K562 (cell line): ENCODE data around the gene ZNF276. TPM values are rescaled to one million over a fixed set of nuclear protein-coding genes. Genes with fewer than 3 reads are reported as not detected.
A peak's percentile ranks its signal among the peaks of the same experiment; 100 is the strongest.

Experiments used
- ATAC-seq: fragments of 200-7000 bp; cut with Tn5 transposase; 3 replicates; pipeline ENCODE4 v1.9.1; 2020; ENCODE audit warnings: moderate library complexity
- BruUV-seq: library from RNA; stranded (reverse); fragments of 400-500 nt; replicated peaks from 2 replicates; lab custom pipeline; 2021; lab: Mats Ljungman, UMichigan
- CTCF ChIA-PET: fragments of 300-600 bp; formaldehyde crosslinking; extraction: SDS; loops from one replicate; lab custom pipeline; 2021; ENCODE audit warnings: low intra/inter-chr PET ratio; lab: Yijun Ruan, JAX
- POLR2A ChIA-PET: fragments of 300-600, 350-650 bp; sonication (Branson Sonifier 250); formaldehyde crosslinking; extraction: SDS; loops from one replicate; lab custom pipeline; 2021; ENCODE audit warnings: antibody characterized with exemption, inconsistent platforms; lab: Yijun Ruan, JAX
- DNase-seq, 4 experiments: peaks; one replicate each; pipeline versions ENCODE4 v3.0.0 to v3.0.0-alpha.2; 2011 to 2018; ENCODE audit warnings: low spot score in 3 of 4, mixed read lengths in 3 of 4; ENCODE audit errors: extremely low read depth in 1 of 4
- FAIRE-seq: peaks from 2 replicates; lab custom pipeline; 2011; peaks lifted over from hg19 to GRCh38; lab: Jason Lieb, UNC
- H2AFZ ChIP-seq: 2 replicates; pipeline ENCODE4 v1.6.0; 2011; ENCODE audit warnings: low read depth, low read length, control low read depth, inconsistent platforms
- H3K27ac ChIP-seq: fragments of 200-600 bp; 3 replicates; pipeline ENCODE4 v1.8.0; 2011; ENCODE audit warnings: low read depth, mild to moderate bottlenecking, control low read depth, inconsistent platforms, low read length, moderate library complexity, mixed read lengths; ENCODE audit errors: extremely low read depth
- H3K27me3 ChIP-seq, 2 experiments: fragments of 300-600 bp in 1 of 2; 2 replicates in 1 of 2; 3 replicates in 1 of 2; pipeline versions ENCODE4 v1.6.0 to v1.8.0; 2011; ENCODE audit warnings: inconsistent platforms in 2 of 2, low read length in 2 of 2, mild to moderate bottlenecking in 1 of 2, mixed read lengths in 1 of 2, moderate library complexity in 1 of 2; ENCODE audit not compliant: control insufficient read depth in 2 of 2, insufficient read depth in 2 of 2
- H3K36me3 ChIP-seq: fragments of 300-600 bp; 3 replicates; pipeline ENCODE4 v1.8.0; 2011; ENCODE audit warnings: mild to moderate bottlenecking, low read length, inconsistent platforms; ENCODE audit not compliant: control insufficient read depth, insufficient read depth
- H3K4me1 ChIP-seq, 2 experiments: fragments of 200-600 bp in 1 of 2; replicated peaks in 1 of 2; 2 replicates in 1 of 2; 3 replicates in 1 of 2; pipeline versions ENCODE4 v1.5.1 to v1.8.0; 2011; ENCODE audit warnings: inconsistent platforms in 2 of 2, low read length in 2 of 2, mild to moderate bottlenecking in 1 of 2, mixed read lengths in 1 of 2, moderate library complexity in 1 of 2; ENCODE audit not compliant: control insufficient read depth in 2 of 2, insufficient read depth in 2 of 2
- H3K4me2 ChIP-seq: 2 replicates; pipeline ENCODE4 v1.6.1; 2011; ENCODE audit warnings: low read length, control low read depth, inconsistent platforms, mixed read lengths; ENCODE audit not compliant: insufficient read depth
- H3K4me3 ChIP-seq: fragments of 200-600 bp; sonication (generic), shearing (Covaris generic); 2 replicates; pipeline ENCODE4 v1.5.1; 2016; ENCODE audit warnings: control low read depth, inconsistent platforms
- H3K79me2 ChIP-seq: fragments of 200-600 bp; 3 replicates; pipeline ENCODE4 v1.8.0; 2011; ENCODE audit warnings: low read length, inconsistent platforms; ENCODE audit not compliant: control insufficient read depth, insufficient read depth
- H3K9ac ChIP-seq, 2 experiments: 2 replicates each; pipeline versions ENCODE4 v1.6.0 to v1.6.1; 2011; ENCODE audit warnings: low read depth in 2 of 2, low read length in 2 of 2, control low read depth in 1 of 2, inconsistent platforms in 1 of 2, mild to moderate bottlenecking in 1 of 2, mixed read lengths in 1 of 2; ENCODE audit not compliant: insufficient read depth in 1 of 2
- H3K9me1 ChIP-seq: one replicate; pipeline ENCODE4 v1.6.0; 2011; ENCODE audit warnings: inconsistent platforms, mild to moderate bottlenecking, low read length, moderate library complexity; ENCODE audit not compliant: control insufficient read depth, insufficient read depth
- H3K9me3 ChIP-seq: replicated peaks from 2 replicates; pipeline ENCODE4 v1.5.1; 2011; ENCODE audit warnings: low read depth, low read length, inconsistent platforms; ENCODE audit not compliant: control insufficient read depth, insufficient read depth
- H4K20me1 ChIP-seq: replicated peaks from 2 replicates; pipeline ENCODE4 v1.6.1; 2011; ENCODE audit warnings: low read length, inconsistent platforms, mixed read lengths; ENCODE audit not compliant: control insufficient read depth, insufficient read depth
- GTF2E2 ChIP-seq: fragments of 200-800 bp; sonication (Bioruptor generic); IDR thresholded peaks from 2 replicates; pipeline ENCODE4 v1.6.1; 2016; ENCODE audit warnings: missing genetic modification characterization, missing compliant biosample characterization
- HMGN3 ChIP-seq: IDR thresholded peaks from 2 replicates; pipeline ENCODE4 v1.6.1; 2011; ENCODE audit warnings: borderline replicate concordance, low read depth, mild to moderate bottlenecking, mixed read lengths, low read length; ENCODE audit not compliant: insufficient read length; ENCODE audit errors: extremely low read depth
- HNRNPL ChIP-seq: fragments of 200-400 bp; formaldehyde crosslinking; IDR thresholded peaks from 2 replicates; pipeline ENCODE4 v1.6.1; 2017; ENCODE audit warnings: low read depth, mild to moderate bottlenecking, low read length
- PHB2 ChIP-seq: fragments of 450-650 bp; IDR thresholded peaks from 2 replicates; pipeline ENCODE4 v1.6.1; 2017; ENCODE audit warnings: low read depth
- POLR2G ChIP-seq: fragments of 200-400 bp; formaldehyde crosslinking; IDR thresholded peaks from 2 replicates; pipeline ENCODE4 v1.6.1; 2017; ENCODE audit warnings: low read depth, mild to moderate bottlenecking, antibody characterized with exemption, low read length, moderate library complexity
- PTBP1 ChIP-seq: fragments of 200-400 bp; formaldehyde crosslinking; IDR thresholded peaks from 2 replicates; pipeline ENCODE4 v1.6.1; 2017; ENCODE audit warnings: low read depth, low read length
- RBFOX2 ChIP-seq: fragments of 200-400 bp; formaldehyde crosslinking; IDR thresholded peaks from 2 replicates; pipeline ENCODE4 v1.6.1; 2017; ENCODE audit warnings: low read depth, mild to moderate bottlenecking, low read length, moderate library complexity
- SRSF7 ChIP-seq: fragments of 200-400 bp; formaldehyde crosslinking; optimal IDR thresholded peaks from 2 replicates; pipeline ENCODE3; 2017; ENCODE audit warnings: mild to moderate bottlenecking, low read depth, low read length
- U2AF1 ChIP-seq: fragments of 200-400 bp; formaldehyde crosslinking; optimal IDR thresholded peaks from 2 replicates; pipeline ENCODE3; 2017; ENCODE audit warnings: mild to moderate bottlenecking, low read depth, low read length, moderate library complexity
- XRCC5 ChIP-seq: fragments of 200-400 bp; formaldehyde crosslinking; IDR thresholded peaks from 2 replicates; pipeline ENCODE4 v1.6.1; 2017; ENCODE audit warnings: low read depth, mild to moderate bottlenecking, low read length
- WGBS: fragments of 100-300 bp; shearing (Covaris generic); methylation state at CpG from one replicate; pipeline ENCODE4 v1.1.6; 2016; ENCODE audit warnings: low coverage, mixed read lengths; ENCODE audit not compliant: insufficient coverage; ENCODE audit errors: missing lambda C conversion rate; 5-methylcytosine and 5-hydroxymethylcytosine counted together
- in situ Hi-C: fragments of 300-500 bp; cut with MboI; formaldehyde crosslinking; loops from 4 replicates; pipeline ENCODE4 v1.15.0; 2018; ENCODE audit warnings: inconsistent platforms, mixed read lengths
- intact Hi-C: fragments of 100-400 bp; cut with micrococcal nuclease; formaldehyde crosslinking; loops from 2 replicates; pipeline ENCODE4 v1.14.2; 2022
- polyA plus RNA-seq, 8 experiments: library from polyadenylated mRNA; depleted of rRNA in 4 of 8; stranded (reverse) in 5 of 8; unstranded in 3 of 8; fragments of >200 nt; fragmentation: Nextera tagmentation in 2 of 8; fragmentation: Illumina TruSeq in 1 of 8; extraction: Ambion mirVana in 2 of 8; extraction: Trizol in 1 of 8; gene quantifications; 2 replicates each; pipeline versions ENCODE4 v1.2.1 to v1.2.3, GENCODE V29; 2011 to 2014; ENCODE audit warnings: inconsistent platforms in 1 of 8, missing spikeins in 1 of 8
- total RNA-seq, 7 experiments: library from RNA; depleted of rRNA in 6 of 7; stranded (reverse); fragments of >200 nt in 6 of 7; fragmentation: Illumina TruSeq in 2 of 7; extraction: Trizol in 2 of 7; gene quantifications; 2 replicates each; pipeline versions ENCODE4 v1.2.1 to v1.2.3, GENCODE V29; 2011 to 2021; ENCODE audit warnings: low replicate concordance in 1 of 7
- TF ChIP-seq, protein P1 (sequence below), 2 experiments: IDR thresholded peaks; 2 replicates each; pipeline ENCODE4 v1.6.1; 2012; ENCODE audit warnings: improper control_type of control experiment in 2 of 2, low read depth in 2 of 2, low read length in 2 of 2, borderline replicate concordance in 1 of 2
- TF ChIP-seq, protein P2 (sequence below), 3 experiments: fragments of 200-800 bp in 1 of 3; fragments of 250-450 bp in 1 of 3; fragments of 450-650 bp in 1 of 3; sonication (Bioruptor Pico) in 1 of 3; sonication (Bioruptor generic) in 1 of 3; formaldehyde crosslinking in 1 of 3; IDR thresholded peaks; 2 replicates each; pipeline versions ENCODE4 v1.6.1 to v1.8.0; 2016 to 2022; ENCODE audit warnings: mild to moderate bottlenecking in 2 of 3, missing genetic modification characterization in 2 of 3, missing compliant biosample characterization in 1 of 3, moderate library complexity in 1 of 3
- TF ChIP-seq, protein P3 (sequence below): sonication (generic); formaldehyde crosslinking; IDR thresholded peaks from 2 replicates; pipeline ENCODE4 v1.8.0; 2022; ENCODE audit warnings: mild to moderate bottlenecking, missing genetic modification reagents

The ZNF276 gene
- total and polyA plus RNA-seq, 9 of the 15 experiments (the other 6 are each of a cell fraction or from before 2014, with no cell fraction given), result 0.49 to 43.9 (median 15.8) TPM

DNA sequence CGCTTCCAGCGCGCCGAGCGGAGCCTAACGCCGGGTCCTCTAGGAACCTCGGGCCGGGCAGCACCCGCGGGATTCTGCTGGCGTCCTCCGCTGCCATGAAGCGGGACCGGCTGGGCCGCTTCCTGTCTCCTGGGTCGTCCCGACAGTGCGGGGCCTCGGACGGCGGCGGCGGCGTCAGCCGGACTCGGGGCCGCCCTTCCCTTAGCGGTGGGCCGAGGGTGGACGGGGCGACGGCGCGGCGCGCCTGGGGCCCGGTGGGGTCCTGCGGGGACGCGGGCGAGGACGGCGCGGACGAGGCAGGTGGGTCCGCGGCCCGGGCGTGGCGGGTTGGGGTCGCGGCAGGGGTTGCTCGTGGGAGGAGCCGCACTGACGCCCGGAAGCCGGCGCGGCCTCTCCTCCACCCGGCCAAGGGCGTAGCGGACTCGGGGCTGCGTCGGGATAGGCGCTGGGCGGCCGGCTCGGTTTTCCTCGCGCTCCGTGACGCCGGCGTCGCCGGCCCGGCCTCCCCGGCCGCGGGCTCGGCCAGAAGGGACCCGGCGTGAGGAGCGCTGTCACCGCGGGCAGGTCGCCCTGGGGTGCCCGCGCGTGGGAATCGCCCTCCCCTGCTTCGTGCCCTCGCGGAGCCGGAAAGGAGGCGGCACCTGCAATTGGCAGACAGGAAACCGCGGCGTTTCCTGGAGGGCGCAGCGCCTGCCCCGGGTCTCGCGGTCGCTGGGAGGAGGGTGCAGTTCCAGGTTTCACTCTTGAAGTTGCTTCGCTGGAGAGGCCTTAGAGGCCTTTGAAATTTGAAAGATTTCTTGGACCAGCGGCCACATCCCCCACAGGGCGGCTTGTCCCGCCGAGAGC is 432 bp downstream of the ZNF276 start:
- ChIA-PET CTCF (no interaction called here), POLR2A (interaction anchor here (1.1 kb wide), 1 partner anchor 15 kb away, joined by 3 read pairs; no protein-coding TSS in a partner anchor)
- Histone ChIP-seq H3K9ac (peak overlapping the region; percentile 85 to 93), H3K4me2 (peak overlapping the region; percentile 94), H3K9me1 (peaks cover 11% of the 10 kb centered on the region), H4K20me1 (peaks cover 33% of the 10 kb centered on the region), H3K27me3 (no peaks in the 10 kb centered on the region), H3K27ac (peak overlapping the region; percentile 88), H3K4me3 (peak overlapping the region; percentile 98), H3K36me3 (peaks cover 56% of the 10 kb centered on the region), H3K79me2 (peaks cover 40% of the 10 kb centered on the region), H2AFZ (peak overlapping the region; percentile 55), H3K9me3 (no peaks in the 10 kb centered on the region), H3K4me1 (peaks cover 40 to 68% of the 10 kb centered on the region in 2 experiments)
- peak; percentile 17 for ATAC-seq
- intact Hi-C loops (no loop called here), in situ Hi-C loops (no loop called here)
- no peak for FAIRE-seq
- under 1% methylated on average over 53 of the region's 112 CpGs for WGBS
- BruUV-seq, result no TSS peak
- peak in 3 of 4 experiments; percentile 55 to 58 (median 58) for DNase-seq
- TF ChIP-seq GTF2E2 (tag), result peak; percentile 33; the same call in 1 of the 2 replicates
- peak; percentile 80 for TF ChIP-seq POLR2G
- TF ChIP-seq SRSF7, result peak; percentile 41
- TF ChIP-seq, protein P1, sequence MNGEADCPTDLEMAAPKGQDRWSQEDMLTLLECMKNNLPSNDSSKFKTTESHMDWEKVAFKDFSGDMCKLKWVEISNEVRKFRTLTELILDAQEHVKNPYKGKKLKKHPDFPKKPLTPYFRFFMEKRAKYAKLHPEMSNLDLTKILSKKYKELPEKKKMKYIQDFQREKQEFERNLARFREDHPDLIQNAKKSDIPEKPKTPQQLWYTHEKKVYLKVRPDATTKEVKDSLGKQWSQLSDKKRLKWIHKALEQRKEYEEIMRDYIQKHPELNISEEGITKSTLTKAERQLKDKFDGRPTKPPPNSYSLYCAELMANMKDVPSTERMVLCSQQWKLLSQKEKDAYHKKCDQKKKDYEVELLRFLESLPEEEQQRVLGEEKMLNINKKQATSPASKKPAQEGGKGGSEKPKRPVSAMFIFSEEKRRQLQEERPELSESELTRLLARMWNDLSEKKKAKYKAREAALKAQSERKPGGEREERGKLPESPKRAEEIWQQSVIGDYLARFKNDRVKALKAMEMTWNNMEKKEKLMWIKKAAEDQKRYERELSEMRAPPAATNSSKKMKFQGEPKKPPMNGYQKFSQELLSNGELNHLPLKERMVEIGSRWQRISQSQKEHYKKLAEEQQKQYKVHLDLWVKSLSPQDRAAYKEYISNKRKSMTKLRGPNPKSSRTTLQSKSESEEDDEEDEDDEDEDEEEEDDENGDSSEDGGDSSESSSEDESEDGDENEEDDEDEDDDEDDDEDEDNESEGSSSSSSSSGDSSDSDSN (IDR thresholded peaks at IDR 0.05; ENCODE audit: borderline replicate concordance in 1 of 2, low read depth in 2 of 2, low read length in 2 of 2), result peak; percentile 28 to 70; a peak in 2 of 4 replicates
- TF ChIP-seq U2AF1, result peak; percentile 58
- peak; percentile 65; the same call in 1 of the 2 replicates for TF ChIP-seq PTBP1
- TF ChIP-seq, protein P2, sequence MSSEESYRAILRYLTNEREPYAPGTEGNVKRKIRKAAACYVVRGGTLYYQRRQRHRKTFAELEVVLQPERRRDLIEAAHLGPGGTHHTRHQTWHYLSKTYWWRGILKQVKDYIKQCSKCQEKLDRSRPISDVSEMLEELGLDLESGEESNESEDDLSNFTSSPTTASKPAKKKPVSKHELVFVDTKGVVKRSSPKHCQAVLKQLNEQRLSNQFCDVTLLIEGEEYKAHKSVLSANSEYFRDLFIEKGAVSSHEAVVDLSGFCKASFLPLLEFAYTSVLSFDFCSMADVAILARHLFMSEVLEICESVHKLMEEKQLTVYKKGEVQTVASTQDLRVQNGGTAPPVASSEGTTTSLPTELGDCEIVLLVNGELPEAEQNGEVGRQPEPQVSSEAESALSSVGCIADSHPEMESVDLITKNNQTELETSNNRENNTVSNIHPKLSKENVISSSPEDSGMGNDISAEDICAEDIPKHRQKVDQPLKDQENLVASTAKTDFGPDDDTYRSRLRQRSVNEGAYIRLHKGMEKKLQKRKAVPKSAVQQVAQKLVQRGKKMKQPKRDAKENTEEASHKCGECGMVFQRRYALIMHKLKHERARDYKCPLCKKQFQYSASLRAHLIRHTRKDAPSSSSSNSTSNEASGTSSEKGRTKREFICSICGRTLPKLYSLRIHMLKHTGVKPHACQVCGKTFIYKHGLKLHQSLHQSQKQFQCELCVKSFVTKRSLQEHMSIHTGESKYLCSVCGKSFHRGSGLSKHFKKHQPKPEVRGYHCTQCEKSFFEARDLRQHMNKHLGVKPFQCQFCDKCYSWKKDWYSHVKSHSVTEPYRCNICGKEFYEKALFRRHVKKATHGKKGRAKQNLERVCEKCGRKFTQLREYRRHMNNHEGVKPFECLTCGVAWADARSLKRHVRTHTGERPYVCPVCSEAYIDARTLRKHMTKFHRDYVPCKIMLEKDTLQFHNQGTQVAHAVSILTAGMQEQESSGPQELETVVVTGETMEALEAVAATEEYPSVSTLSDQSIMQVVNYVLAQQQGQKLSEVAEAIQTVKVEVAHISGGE (CRISPR knock-in tag; IDR thresholded peaks at IDR 0.05), result peak in 2 of 3 experiments; percentile 58 to 82; a peak in 2 of 6 replicates
- TF ChIP-seq, protein P3, sequence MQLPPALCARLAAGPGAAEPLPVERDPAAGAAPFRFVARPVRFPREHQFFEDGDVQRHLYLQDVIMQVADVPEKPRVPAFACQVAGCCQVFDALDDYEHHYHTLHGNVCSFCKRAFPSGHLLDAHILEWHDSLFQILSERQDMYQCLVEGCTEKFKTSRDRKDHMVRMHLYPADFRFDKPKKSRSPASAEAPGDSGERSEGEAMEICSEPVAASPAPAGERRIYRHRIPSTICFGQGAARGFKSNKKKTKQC, result peak; percentile 21; the same call in 1 of the 2 replicates
- TF ChIP-seq HNRNPL, result 0 out of 2 replicates have a peak, but pooled peaks have one; percentile 51
- TF ChIP-seq RBFOX2, result peak; percentile 54
- TF ChIP-seq PHB2, result no peak
- peak; percentile 14 for TF ChIP-seq HMGN3
- 0 out of 2 replicates have a peak, but pooled peaks have one; percentile 42 for TF ChIP-seq XRCC5
